Measurements from ENCODE around the gene PEG3.

- TF ChIP-seq ZBTB40 (IDR thresholded peaks at IDR 0.05; ENCODE audit: borderline replicate concordance) (no peak), GATAD2B (conservative IDR thresholded peaks at IDR 0.05; ENCODE audit: low read depth) (no peak), PRDM15 (CRISPR knock-in tag; IDR thresholded peaks at IDR 0.05) (no peak), SPI1 (IDR thresholded peaks at IDR 0.05; ENCODE audit: borderline replicate concordance, insufficient read depth, low read depth, low read length) (no peak), ZNF274 (IDR thresholded peaks at IDR 0.05; ENCODE audit: insufficient read depth, insufficient read length) (no peak)
- TF ChIP-seq, protein P1, sequence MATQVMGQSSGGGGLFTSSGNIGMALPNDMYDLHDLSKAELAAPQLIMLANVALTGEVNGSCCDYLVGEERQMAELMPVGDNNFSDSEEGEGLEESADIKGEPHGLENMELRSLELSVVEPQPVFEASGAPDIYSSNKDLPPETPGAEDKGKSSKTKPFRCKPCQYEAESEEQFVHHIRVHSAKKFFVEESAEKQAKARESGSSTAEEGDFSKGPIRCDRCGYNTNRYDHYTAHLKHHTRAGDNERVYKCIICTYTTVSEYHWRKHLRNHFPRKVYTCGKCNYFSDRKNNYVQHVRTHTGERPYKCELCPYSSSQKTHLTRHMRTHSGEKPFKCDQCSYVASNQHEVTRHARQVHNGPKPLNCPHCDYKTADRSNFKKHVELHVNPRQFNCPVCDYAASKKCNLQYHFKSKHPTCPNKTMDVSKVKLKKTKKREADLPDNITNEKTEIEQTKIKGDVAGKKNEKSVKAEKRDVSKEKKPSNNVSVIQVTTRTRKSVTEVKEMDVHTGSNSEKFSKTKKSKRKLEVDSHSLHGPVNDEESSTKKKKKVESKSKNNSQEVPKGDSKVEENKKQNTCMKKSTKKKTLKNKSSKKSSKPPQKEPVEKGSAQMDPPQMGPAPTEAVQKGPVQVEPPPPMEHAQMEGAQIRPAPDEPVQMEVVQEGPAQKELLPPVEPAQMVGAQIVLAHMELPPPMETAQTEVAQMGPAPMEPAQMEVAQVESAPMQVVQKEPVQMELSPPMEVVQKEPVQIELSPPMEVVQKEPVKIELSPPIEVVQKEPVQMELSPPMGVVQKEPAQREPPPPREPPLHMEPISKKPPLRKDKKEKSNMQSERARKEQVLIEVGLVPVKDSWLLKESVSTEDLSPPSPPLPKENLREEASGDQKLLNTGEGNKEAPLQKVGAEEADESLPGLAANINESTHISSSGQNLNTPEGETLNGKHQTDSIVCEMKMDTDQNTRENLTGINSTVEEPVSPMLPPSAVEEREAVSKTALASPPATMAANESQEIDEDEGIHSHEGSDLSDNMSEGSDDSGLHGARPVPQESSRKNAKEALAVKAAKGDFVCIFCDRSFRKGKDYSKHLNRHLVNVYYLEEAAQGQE (IDR thresholded peaks at IDR 0.05; ENCODE audit: low read depth, low read length), result no peak
Observed at GRCh38 chr19:56877069-56877715, 36.7 kb upstream of the PEG3 start.
